KOPT-K1 (cell line): ENCODE measurements around the gene LARGE1.

Source experiments
- H3K27ac ChIP-seq: fragments of 200-600 bp; sonication (generic); 2 replicates; pipeline ENCODE4 v1.5.1; 2016; ENCODE audit warnings: antibody characterized with exemption, mild to moderate bottlenecking, low read depth, low read length; ENCODE audit not compliant: poor library complexity, severe bottlenecking
- H3K36me3 ChIP-seq: fragments of 200-600 bp; sonication (generic); 2 replicates; pipeline ENCODE4 v1.5.1; 2017; ENCODE audit warnings: antibody characterized with exemption, mild to moderate bottlenecking, low read length, moderate library complexity; ENCODE audit not compliant: insufficient read depth
- H3K9me3 ChIP-seq: fragments of 200-600 bp; sonication (generic); 2 replicates; pipeline ENCODE4 v1.5.1; 2017; ENCODE audit warnings: antibody characterized with exemption, low read length, mild to moderate bottlenecking; ENCODE audit not compliant: insufficient read depth, poor library complexity, severe bottlenecking

The LARGE1 gene

DNA sequence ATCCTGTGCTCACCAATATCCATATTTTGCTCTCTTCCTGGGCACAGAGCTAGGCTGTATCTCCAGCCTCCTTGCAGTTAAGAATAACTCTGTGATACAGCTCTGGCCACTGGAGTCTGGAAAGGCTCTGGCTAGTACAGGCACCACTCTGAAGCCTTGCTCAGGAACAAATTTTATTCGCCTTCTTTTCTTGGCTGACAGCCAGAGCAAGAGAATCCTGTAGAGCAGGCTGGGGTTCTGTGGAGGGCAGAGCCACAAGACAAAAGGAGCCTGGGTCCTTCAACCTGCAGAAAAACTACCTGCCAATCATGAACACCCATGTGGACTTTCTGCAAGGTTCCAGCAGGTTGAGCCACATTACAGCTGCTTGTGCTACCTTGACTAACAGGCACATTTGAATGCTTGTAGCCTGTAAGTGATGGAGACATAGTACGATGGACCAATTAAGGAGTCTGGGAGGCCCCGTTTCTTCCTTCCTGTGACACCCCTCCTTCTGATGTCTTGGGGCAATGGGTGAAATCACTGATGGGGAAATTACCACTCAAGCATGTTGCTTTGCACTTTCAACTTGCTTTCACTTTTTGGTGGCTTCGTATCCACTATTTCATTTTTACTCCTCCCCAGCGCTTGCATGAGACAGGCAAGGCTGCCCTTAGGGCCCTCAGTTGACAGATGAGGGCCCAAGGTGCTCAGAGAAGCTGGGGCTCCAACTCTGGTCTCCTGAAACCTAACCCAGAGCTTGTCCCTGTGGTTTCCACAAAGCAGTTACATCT is 594.9 kb downstream of the LARGE1 start:
- H3K36me3 ChIP-seq = no peaks in the 10 kb centered on the region
- H3K9me3 ChIP-seq = no peaks in the 10 kb centered on the region
- no peak overlapping the region for H3K27ac ChIP-seq

- Histone ChIP-seq H3K36me3 (no peaks in the 10 kb centered on the region), H3K27ac (no peak overlapping the region), H3K9me3 (no peaks in the 10 kb centered on the region)
Observed at GRCh38 chr22:33324228-33324627, 596.0 kb downstream of the LARGE1 start.

DNA sequence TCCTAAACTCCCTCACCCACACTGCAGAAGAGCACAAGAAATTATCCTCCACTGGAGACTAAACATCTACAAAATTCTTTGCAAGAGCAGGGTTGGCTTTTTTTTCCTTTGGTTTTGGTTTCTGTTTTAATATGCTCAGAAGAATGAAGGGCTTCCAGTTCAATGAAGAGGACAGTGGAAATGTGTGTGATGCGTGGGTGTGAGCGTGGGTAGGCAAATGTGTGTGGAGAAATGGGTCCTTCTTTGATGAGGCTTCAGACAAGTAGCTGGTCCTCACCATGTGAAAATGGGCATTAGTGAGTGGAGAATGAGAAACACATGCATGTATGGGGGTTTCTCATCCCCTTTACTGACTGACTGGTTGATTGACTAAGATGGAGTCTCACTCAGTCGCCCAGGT is 598.8 kb downstream of the LARGE1 start:
- H3K36me3 ChIP-seq = no peaks in the 10 kb centered on the region
- no peak overlapping the region for H3K27ac ChIP-seq
- H3K9me3 ChIP-seq = no peaks in the 10 kb centered on the region

DNA sequence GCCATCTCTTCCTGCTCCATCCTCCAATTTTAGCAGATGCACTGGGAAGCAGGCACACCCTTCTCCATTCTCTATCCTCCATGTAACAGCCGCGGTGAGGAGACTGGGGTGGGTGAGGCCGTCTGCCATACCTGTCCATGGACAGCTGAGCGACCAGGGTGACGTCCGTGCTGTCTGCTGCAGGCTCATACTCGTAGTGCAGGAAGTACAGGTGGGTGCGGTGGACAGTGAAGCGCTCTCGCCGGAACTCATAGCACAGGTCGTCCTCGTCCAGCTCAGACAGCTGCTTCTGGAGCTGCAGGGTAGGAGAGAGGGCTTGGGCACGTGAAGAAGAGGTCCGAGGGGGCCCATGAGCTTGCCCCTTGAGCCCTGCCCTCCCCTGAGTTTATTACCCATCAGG is 604.3 kb downstream of the LARGE1 start:
- no peak overlapping the region for H3K27ac ChIP-seq
- H3K36me3 ChIP-seq = no peaks in the 10 kb centered on the region
- no peaks in the 10 kb centered on the region for H3K9me3 ChIP-seq

DNA sequence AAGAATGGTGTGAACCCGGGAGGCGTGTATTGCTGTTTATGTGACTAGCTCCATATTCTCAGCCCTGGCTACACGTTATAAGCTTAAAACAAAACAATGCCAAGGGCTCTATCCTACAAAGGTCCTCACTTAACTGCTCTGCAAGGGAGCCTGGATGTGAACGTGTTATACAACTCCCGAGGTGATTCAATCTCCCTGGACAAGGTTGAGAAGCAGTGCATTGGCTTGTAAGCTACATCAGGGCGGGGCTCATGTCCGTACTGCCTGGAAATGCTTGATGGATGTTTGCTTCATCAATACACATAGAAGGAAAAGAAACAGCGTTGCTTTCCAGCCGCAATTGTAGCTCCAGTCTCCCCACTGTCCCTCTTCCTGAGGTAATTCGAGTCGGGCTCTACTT is 605.2 kb downstream of the LARGE1 start:
- no peaks in the 10 kb centered on the region for H3K36me3 ChIP-seq
- no peak overlapping the region for H3K27ac ChIP-seq
- no peaks in the 10 kb centered on the region for H3K9me3 ChIP-seq

GRCh38 chr22:33314316-33314715 is 606.0 kb downstream of the LARGE1 start:
- H3K27ac ChIP-seq = no peak overlapping the region
- H3K9me3 ChIP-seq = no peaks in the 10 kb centered on the region
- H3K36me3 ChIP-seq = no peaks in the 10 kb centered on the region

GRCh38 chr22:33303099-33303498 is 617.2 kb downstream of the LARGE1 start:
- Histone ChIP-seq H3K27ac (no peak overlapping the region), H3K36me3 (no peaks in the 10 kb centered on the region), H3K9me3 (no peaks in the 10 kb centered on the region)

- Histone ChIP-seq H3K36me3 (no peaks in the 10 kb centered on the region), H3K9me3 (no peaks in the 10 kb centered on the region), H3K27ac (no peak overlapping the region)
Observed at GRCh38 chr22:33302549-33302948, 617.7 kb downstream of the LARGE1 start.

- no peaks in the 10 kb centered on the region for H3K9me3 ChIP-seq
- no peaks in the 10 kb centered on the region for H3K36me3 ChIP-seq
- no peak overlapping the region for H3K27ac ChIP-seq
Observed at GRCh38 chr22:33302049-33302545, 618.2 kb downstream of the LARGE1 start.

- Histone ChIP-seq H3K27ac (no peak overlapping the region), H3K36me3 (no peaks in the 10 kb centered on the region), H3K9me3 (no peaks in the 10 kb centered on the region)
Observed at GRCh38 chr22:33300165-33300564, 620.1 kb downstream of the LARGE1 start.

- no peak overlapping the region for H3K27ac ChIP-seq
- H3K9me3 ChIP-seq = no peaks in the 10 kb centered on the region
- H3K36me3 ChIP-seq = no peaks in the 10 kb centered on the region
Observed at GRCh38 chr22:33299245-33299956, 620.9 kb downstream of the LARGE1 start.

GRCh38 chr22:33296941-33297340 is 623.3 kb downstream of the LARGE1 start:
- Histone ChIP-seq H3K36me3 (no peaks in the 10 kb centered on the region), H3K27ac (no peak overlapping the region), H3K9me3 (no peaks in the 10 kb centered on the region)

GRCh38 chr22:33288078-33288477 is 632.2 kb downstream of the LARGE1 start:
- Histone ChIP-seq H3K36me3 (no peaks in the 10 kb centered on the region), H3K27ac (no peak overlapping the region)

DNA sequence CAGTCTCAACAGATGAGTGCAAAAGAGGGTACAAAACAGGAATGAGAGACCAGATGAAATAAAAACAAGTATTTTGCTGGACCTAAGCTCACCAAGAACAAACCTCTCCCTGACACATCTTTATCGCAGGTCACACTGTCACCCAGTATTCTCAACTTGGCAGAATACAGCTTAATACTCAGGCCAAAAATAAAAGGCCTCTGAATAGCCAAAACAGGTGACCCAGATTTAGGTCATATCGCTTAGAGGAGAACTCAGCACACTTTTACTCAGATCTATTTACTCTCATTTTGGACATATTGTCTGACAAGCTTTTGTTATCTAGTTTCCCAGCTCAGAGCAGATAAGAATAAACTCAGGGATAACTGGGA is 645.2 kb downstream of the LARGE1 start:
- H3K27ac ChIP-seq = no peak overlapping the region
- no peaks in the 10 kb centered on the region for H3K9me3 ChIP-seq
- no peaks in the 10 kb centered on the region for H3K36me3 ChIP-seq

More at GRCh38 chr22:33288078-33288477, 632.2 kb downstream of the LARGE1 start:
- no peaks in the 10 kb centered on the region for H3K9me3 ChIP-seq

- Histone ChIP-seq H3K36me3 (no peaks in the 10 kb centered on the region), H3K9me3 (no peaks in the 10 kb centered on the region), H3K27ac (no peak overlapping the region)
Observed at GRCh38 chr22:33274214-33275072, 645.8 kb downstream of the LARGE1 start.
